Keratinocyte (primary cell): Measurements from ENCODE around the gene RPS6KA5. TPM values are rescaled to one million over a fixed set of nuclear protein-coding genes. Genes with fewer than 3 reads are reported as not detected.

Experiments used
- DNase-seq: peaks from one replicate; pipeline ENCODE4 v3.0.0-alpha.2; 2011; ENCODE audit warnings: low read depth, missing footprints, low spot score
- FAIRE-seq: peaks from 2 replicates; lab custom pipeline; 2011; peaks lifted over from hg19 to GRCh38; lab: Jason Lieb, UNC
- H2AFZ ChIP-seq: 2 replicates; pipeline ENCODE4 v1.6.0; 2012; ENCODE audit warnings: low read length, control low read depth, inconsistent platforms; ENCODE audit not compliant: control insufficient read depth
- H3K27ac ChIP-seq: 2 replicates; pipeline ENCODE4 v1.5.1; 2011; ENCODE audit warnings: low read length; ENCODE audit not compliant: control insufficient read depth, insufficient read depth
- H3K27me3 ChIP-seq: 3 replicates; pipeline ENCODE4 v1.6.0; 2011; ENCODE audit warnings: low read length; ENCODE audit not compliant: control insufficient read depth, insufficient read depth; ENCODE audit errors: extremely low read depth
- H3K36me3 ChIP-seq, 2 experiments: 2 replicates in 1 of 2; 3 replicates in 1 of 2; pipeline ENCODE4 v1.5.1; 2011; ENCODE audit warnings: low read length in 2 of 2, mild to moderate bottlenecking in 1 of 2; ENCODE audit not compliant: control insufficient read depth in 2 of 2, insufficient read depth in 2 of 2; ENCODE audit errors: extremely low read depth in 1 of 2
- H3K4me1 ChIP-seq: 3 replicates; pipeline ENCODE4 v1.5.1; 2011; ENCODE audit warnings: low read length; ENCODE audit not compliant: control insufficient read depth, insufficient read depth; ENCODE audit errors: extremely low read depth
- H3K4me2 ChIP-seq: 3 replicates; pipeline ENCODE4 v1.6.0; 2011; ENCODE audit warnings: low read depth, low read length; ENCODE audit not compliant: control insufficient read depth, insufficient read depth; ENCODE audit errors: extremely low read depth
- H3K4me3 ChIP-seq, 3 experiments: fragments of 200-600 bp in 1 of 3; sonication (generic) in 1 of 3; 2 replicates in 2 of 3; 3 replicates in 1 of 3; pipeline ENCODE4 v1.5.1; 2011 to 2016; ENCODE audit warnings: low read length in 3 of 3, mild to moderate bottlenecking in 3 of 3, control low read depth in 2 of 3, inconsistent platforms in 1 of 3, low read depth in 1 of 3, mixed read lengths in 1 of 3, mixed run types in 1 of 3, moderate library complexity in 1 of 3; ENCODE audit not compliant: control insufficient read depth in 2 of 3, insufficient read depth in 2 of 3; ENCODE audit errors: extremely low read depth in 1 of 3
- H3K79me2 ChIP-seq: 2 replicates; pipeline ENCODE4 v1.6.0; 2012; ENCODE audit warnings: low read length; ENCODE audit not compliant: control insufficient read depth, insufficient read depth
- H3K9ac ChIP-seq: 3 replicates; pipeline ENCODE4 v1.6.0; 2011; ENCODE audit warnings: low read length; ENCODE audit not compliant: control insufficient read depth, insufficient read depth; ENCODE audit errors: extremely low read depth
- H3K9me1 ChIP-seq: 3 replicates; pipeline ENCODE4 v1.6.0; 2011; ENCODE audit warnings: low read length; ENCODE audit not compliant: control insufficient read depth, insufficient read depth; ENCODE audit errors: extremely low read depth
- H3K9me3 ChIP-seq: 2 replicates; pipeline ENCODE4 v1.5.1; 2012; ENCODE audit warnings: low read depth, low read length; ENCODE audit not compliant: control insufficient read depth
- H4K20me1 ChIP-seq: 3 replicates; pipeline ENCODE4 v1.6.0; 2011; ENCODE audit warnings: low read length; ENCODE audit not compliant: control insufficient read depth, insufficient read depth; ENCODE audit errors: extremely low read depth
- CTCF ChIP-seq, 3 experiments: IDR thresholded peaks in 1 of 3; conservative IDR thresholded peaks in 1 of 3; optimal IDR thresholded peaks in 1 of 3; 2 replicates in 2 of 3; 3 replicates in 1 of 3; pipeline versions ENCODE3 to v1.5.1; 2011; ENCODE audit warnings: low read length in 3 of 3, mild to moderate bottlenecking in 3 of 3, moderate library complexity in 2 of 3, control low read depth in 1 of 3, inconsistent platforms in 1 of 3; ENCODE audit not compliant: insufficient read depth in 2 of 3; ENCODE audit errors: extremely low read depth in 1 of 3
- EZH2 ChIP-seq: IDR thresholded peaks from one replicate; pipeline ENCODE4 v1.6.1; 2012; ENCODE audit warnings: inconsistent platforms, mild to moderate bottlenecking, low read length, moderate library complexity
- dilution Hi-C: fragments of 300-500 bp; cut with MboI; formaldehyde crosslinking; loops from one replicate; pipeline ENCODE4 v1.7.0; 2020; ENCODE audit warnings: low sequenced_read_pairs; ENCODE audit not compliant: extremely low pct_ligation_motif_present
- polyA plus RNA-seq, 5 experiments: library from polyadenylated mRNA; depleted of rRNA in 3 of 5; stranded (reverse) in 3 of 5; stranded (forward) in 1 of 5; unstranded in 1 of 5; fragments of >200 nt; gene quantifications; 1 replicate in 1 of 5; 2 replicates in 3 of 5; 3 replicates in 1 of 5; pipeline versions ENCODE4 v1.2.1 to v1.2.3, GENCODE V29; 2011 to 2012; ENCODE audit warnings: missing spikeins in 2 of 5, low read depth in 1 of 5, low replicate concordance in 1 of 5

The RPS6KA5 gene
- polyA plus RNA-seq, 1 donor (not counting 4 experiments of a cell fraction or from before 2014, with no cell fraction given), result 2.9 TPM

GRCh38 chr14:90991690-90992443 is 68.6 kb downstream of the RPS6KA5 start:
- Histone ChIP-seq H3K79me2 (no peaks in the 10 kb centered on the region), H2AFZ (no peak overlapping the region), H3K36me3 (no peaks in the 10 kb centered on the region), H4K20me1 (no peaks in the 10 kb centered on the region), H3K9ac (no peak overlapping the region), H3K4me3 (no peak overlapping the region), H3K9me3 (no peaks in the 10 kb centered on the region), H3K4me1 (peaks cover 6% of the 10 kb centered on the region), H3K27ac (no peak overlapping the region), H3K9me1 (no peaks in the 10 kb centered on the region), H3K27me3 (no peaks in the 10 kb centered on the region), H3K4me2 (no peak overlapping the region)
- dilution Hi-C loops, result no loop called here
- DNase-seq (no peak), FAIRE-seq (no peak)
- TF ChIP-seq CTCF (optimal IDR thresholded peaks at IDR 0.05 in 1 of 3, IDR thresholded peaks at IDR 0.05 in 1 of 3, conservative IDR thresholded peaks at IDR 0.05 in 1 of 3; ENCODE audit: extremely low read depth in 1 of 3, insufficient read depth in 2 of 3, low read length in 3 of 3) (no peak), EZH2 (no peak)

- DNase-seq (no peak), FAIRE-seq (no peak)
- Histone ChIP-seq H3K4me3 (no peak overlapping the region), H3K4me1 (peaks cover 13% of the 10 kb centered on the region), H3K9me1 (no peaks in the 10 kb centered on the region), H3K4me2 (no peak overlapping the region), H2AFZ (no peak overlapping the region), H3K36me3 (no peaks in the 10 kb centered on the region), H3K27me3 (no peaks in the 10 kb centered on the region), H4K20me1 (no peaks in the 10 kb centered on the region), H3K27ac (no peak overlapping the region), H3K9me3 (no peaks in the 10 kb centered on the region), H3K9ac (no peak overlapping the region), H3K79me2 (no peaks in the 10 kb centered on the region)
- TF ChIP-seq EZH2 (no peak), CTCF (optimal IDR thresholded peaks at IDR 0.05 in 1 of 3, IDR thresholded peaks at IDR 0.05 in 1 of 3, conservative IDR thresholded peaks at IDR 0.05 in 1 of 3; ENCODE audit: extremely low read depth in 1 of 3, insufficient read depth in 2 of 3, low read length in 3 of 3) (no peak)
- dilution Hi-C loops, result no loop called here
These were observed 70.3 kb downstream of the RPS6KA5 start for GRCh38 chr14:90990141-90990540.
